ENCODE results near the gene GRK4. TPM values are rescaled to one million over a fixed set of nuclear protein-coding genes. Genes with fewer than 3 reads are reported as not detected.

GRK4 gene
- total and polyA plus RNA-seq, 12 donors: 4.7 to 29.2 (median 8.0) TPM

- H3K36me3 ChIP-seq (replicated peaks in 1 of 2): no peaks in the 10 kb centered on the region
- H3K27ac ChIP-seq: no peak overlapping the region
- 63 to 81% (median 70%) methylated on average over 6 of the region's 6 CpGs for WGBS, 4 donors
- TF ChIP-seq CTCF (IDR thresholded peaks at IDR 0.05) (no peak), POLR2A (IDR thresholded peaks at IDR 0.05) (no peak)
- H3K4me3 ChIP-seq: no peak overlapping the region
- peaks cover 4 to 23% of the 10 kb centered on the region in 2 donors for H3K4me1 ChIP-seq (replicated peaks in 1 of 2)
- DNase-seq: no peak
- intact Hi-C loops (cut with DNase I): no loop called here
- no peaks in the 10 kb centered on the region for H3K27me3 ChIP-seq
- no peaks in the 10 kb centered on the region for H3K9me3 ChIP-seq (replicated peaks in 1 of 3)
Measured at GRCh38 chr4:3082925-3083515, 119.6 kb downstream of the GRK4 start.

DNA sequence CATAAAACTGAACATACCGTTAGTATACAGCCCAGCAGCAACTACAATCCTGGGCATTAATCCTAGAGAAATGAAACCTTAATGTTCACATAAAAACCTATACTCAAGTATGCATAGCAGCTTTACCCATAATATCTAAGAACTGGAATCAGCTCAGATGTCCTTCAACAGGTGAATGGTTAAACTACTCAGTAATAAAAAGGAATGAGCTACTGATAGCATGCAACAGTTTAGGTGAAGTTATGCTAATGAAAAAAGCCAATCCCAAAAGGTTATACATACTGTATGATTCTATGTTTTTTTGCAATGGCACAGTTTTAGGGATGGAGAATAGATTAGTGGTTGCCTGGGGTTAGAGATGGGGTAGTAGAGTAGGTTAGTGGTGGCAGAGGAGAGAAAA is 120.4 kb downstream of the GRK4 start:
- Histone ChIP-seq H3K36me3 (replicated peaks in 1 of 2) (peaks cover 0 to 6% of the 10 kb centered on the region in 2 donors), H3K27ac (no peak overlapping the region), H3K4me3 (no peak overlapping the region), H3K9me3 (replicated peaks in 1 of 3) (no peaks in the 10 kb centered on the region), H3K4me1 (replicated peaks in 1 of 2) (peaks cover 4 to 16% of the 10 kb centered on the region in 2 donors), H3K27me3 (no peaks in the 10 kb centered on the region)
- intact Hi-C loops (cut with DNase I): no loop called here
- 40 to 82% (median 58%) methylated on average over 1 of the region's 1 CpG for WGBS, 4 donors
- TF ChIP-seq CTCF (IDR thresholded peaks at IDR 0.05) (no peak), POLR2A (IDR thresholded peaks at IDR 0.05) (no peak)
- DNase-seq: no peak

DNA sequence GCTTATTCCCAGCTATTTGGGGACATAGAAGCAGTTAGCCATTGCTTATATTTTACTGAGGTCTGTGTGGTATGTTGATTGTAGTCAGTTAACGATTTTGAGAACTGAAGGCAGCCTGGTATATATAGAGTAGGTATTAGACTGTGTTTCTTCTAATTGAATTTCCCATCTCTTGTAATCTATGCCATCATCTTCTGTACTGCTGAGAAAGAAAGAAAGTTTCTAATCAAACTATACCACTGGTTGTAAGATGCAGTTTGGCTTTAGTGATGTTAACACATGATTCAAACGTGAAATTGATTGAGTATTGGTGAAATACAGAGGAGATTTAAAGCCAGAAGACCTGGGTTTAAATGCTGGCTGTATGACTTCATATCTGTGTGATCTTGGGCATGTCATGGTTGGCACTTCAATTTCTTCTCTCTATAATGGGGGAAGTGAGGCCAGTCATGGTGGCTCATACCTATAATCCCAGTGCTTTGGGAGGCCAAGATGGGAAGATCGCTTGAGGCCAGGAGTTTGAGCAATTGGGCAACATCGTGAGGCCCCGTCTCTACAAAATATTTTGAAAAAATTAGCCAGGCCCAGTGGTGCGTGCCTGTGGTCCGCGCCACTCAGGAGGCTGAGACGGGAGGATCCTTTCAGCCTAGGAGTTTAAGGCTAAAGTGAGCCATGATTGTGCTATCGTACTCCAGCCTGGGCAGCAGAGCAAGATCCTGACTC is 122.7 kb downstream of the GRK4 start:
- H3K9me3 ChIP-seq (replicated peaks in 1 of 3): no peaks in the 10 kb centered on the region
- intact Hi-C loops (cut with DNase I): no loop called here
- TF ChIP-seq POLR2A (IDR thresholded peaks at IDR 0.05) (no peak), CTCF (IDR thresholded peaks at IDR 0.05) (no peak)
- no peak overlapping the region for H3K4me3 ChIP-seq
- H3K36me3 ChIP-seq (replicated peaks in 1 of 2): peaks cover 0 to 10% of the 10 kb centered on the region in 2 donors
- DNase-seq: no peak
- no peaks in the 10 kb centered on the region for H3K27me3 ChIP-seq
- no peak overlapping the region for H3K27ac ChIP-seq
- H3K4me1 ChIP-seq (replicated peaks in 1 of 2): peaks cover 4 to 16% of the 10 kb centered on the region in 2 donors
- 92 to 95% (median 93%) methylated on average over 10 of the region's 10 CpGs for WGBS, 4 donors

GRCh38 chr4:3087115-3087797 is 123.9 kb downstream of the GRK4 start:
- Histone ChIP-seq H3K36me3 (replicated peaks in 1 of 2) (peaks cover 0 to 12% of the 10 kb centered on the region in 2 donors), H3K4me3 (no peak overlapping the region), H3K4me1 (replicated peaks in 1 of 2) (peaks cover 4 to 16% of the 10 kb centered on the region in 2 donors), H3K27ac (no peak overlapping the region), H3K27me3 (no peaks in the 10 kb centered on the region), H3K9me3 (replicated peaks in 1 of 3) (no peaks in the 10 kb centered on the region)
- no peak for DNase-seq
- TF ChIP-seq POLR2A (IDR thresholded peaks at IDR 0.05) (no peak), CTCF (IDR thresholded peaks at IDR 0.05) (no peak)
- intact Hi-C loops (cut with DNase I): no loop called here
- WGBS, 4 donors: 89 to 96% (median 93%) methylated on average over 4 of the region's 4 CpGs
